ENCODE data around the gene GEMIN7.

DNA sequence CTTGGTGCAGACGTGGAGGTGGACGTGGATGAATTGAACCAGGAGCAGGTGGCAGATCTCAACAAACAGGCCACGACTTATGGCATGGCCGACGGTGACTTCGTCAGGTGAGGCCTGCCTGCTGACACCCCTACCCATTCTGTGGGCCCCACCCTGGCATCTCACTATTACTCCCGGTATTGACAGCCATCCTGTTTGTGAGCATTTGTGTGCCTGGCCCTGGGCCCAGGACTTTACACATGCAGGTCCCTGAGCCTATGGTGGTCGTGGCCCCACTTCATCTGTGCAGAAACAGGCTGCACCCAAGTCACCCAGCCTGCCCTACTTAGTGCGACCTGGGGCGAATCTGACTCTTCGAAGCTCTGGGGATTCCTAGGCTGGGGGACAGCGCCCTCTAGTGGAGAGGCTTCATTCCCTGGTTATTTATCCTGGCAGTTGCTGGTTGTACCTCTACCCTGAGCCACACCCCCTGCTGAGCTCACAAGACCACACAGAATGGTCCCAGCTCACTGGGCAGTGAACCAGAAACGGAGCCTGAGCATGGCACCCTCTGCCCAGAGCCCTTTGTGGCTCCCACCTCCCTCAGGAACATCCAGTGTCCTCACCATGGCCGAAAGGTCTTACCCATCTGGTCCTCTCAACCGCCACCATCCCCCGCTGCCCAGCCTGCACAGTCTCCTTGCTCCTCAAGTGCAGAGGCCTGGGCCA, 19.6 kb upstream of the GEMIN7 start:
- TF ChIP-seq, protein P1, sequence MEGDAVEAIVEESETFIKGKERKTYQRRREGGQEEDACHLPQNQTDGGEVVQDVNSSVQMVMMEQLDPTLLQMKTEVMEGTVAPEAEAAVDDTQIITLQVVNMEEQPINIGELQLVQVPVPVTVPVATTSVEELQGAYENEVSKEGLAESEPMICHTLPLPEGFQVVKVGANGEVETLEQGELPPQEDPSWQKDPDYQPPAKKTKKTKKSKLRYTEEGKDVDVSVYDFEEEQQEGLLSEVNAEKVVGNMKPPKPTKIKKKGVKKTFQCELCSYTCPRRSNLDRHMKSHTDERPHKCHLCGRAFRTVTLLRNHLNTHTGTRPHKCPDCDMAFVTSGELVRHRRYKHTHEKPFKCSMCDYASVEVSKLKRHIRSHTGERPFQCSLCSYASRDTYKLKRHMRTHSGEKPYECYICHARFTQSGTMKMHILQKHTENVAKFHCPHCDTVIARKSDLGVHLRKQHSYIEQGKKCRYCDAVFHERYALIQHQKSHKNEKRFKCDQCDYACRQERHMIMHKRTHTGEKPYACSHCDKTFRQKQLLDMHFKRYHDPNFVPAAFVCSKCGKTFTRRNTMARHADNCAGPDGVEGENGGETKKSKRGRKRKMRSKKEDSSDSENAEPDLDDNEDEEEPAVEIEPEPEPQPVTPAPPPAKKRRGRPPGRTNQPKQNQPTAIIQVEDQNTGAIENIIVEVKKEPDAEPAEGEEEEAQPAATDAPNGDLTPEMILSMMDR (IDR thresholded peaks at IDR 0.05; ENCODE audit: insufficient read depth, low read length, poor library complexity, severe bottlenecking) = peak; percentile 84
- no peak for TF ChIP-seq EZH2phosphoT487 (conservative IDR thresholded peaks at IDR 0.05; ENCODE audit: low read length)

Measured in SU-DHL-6 (cell line).